GM19372 (cell line): ENCODE data around the gene MLX.
"Not testable (repeated sequence)": the region's sequence is repeated elsewhere in the genome, so short reads cannot be mapped to it uniquely, and the experiment has no call there.

Experiments
- ATAC-seq: cut with Tn5 transposase; IDR thresholded peaks from one replicate; pipeline ENCODE4 v1.9.1; 2021; ENCODE audit warnings: mild to moderate bottlenecking, low read depth, moderate library complexity; ENCODE audit not compliant: unreplicated experiment

The MLX gene

DNA sequence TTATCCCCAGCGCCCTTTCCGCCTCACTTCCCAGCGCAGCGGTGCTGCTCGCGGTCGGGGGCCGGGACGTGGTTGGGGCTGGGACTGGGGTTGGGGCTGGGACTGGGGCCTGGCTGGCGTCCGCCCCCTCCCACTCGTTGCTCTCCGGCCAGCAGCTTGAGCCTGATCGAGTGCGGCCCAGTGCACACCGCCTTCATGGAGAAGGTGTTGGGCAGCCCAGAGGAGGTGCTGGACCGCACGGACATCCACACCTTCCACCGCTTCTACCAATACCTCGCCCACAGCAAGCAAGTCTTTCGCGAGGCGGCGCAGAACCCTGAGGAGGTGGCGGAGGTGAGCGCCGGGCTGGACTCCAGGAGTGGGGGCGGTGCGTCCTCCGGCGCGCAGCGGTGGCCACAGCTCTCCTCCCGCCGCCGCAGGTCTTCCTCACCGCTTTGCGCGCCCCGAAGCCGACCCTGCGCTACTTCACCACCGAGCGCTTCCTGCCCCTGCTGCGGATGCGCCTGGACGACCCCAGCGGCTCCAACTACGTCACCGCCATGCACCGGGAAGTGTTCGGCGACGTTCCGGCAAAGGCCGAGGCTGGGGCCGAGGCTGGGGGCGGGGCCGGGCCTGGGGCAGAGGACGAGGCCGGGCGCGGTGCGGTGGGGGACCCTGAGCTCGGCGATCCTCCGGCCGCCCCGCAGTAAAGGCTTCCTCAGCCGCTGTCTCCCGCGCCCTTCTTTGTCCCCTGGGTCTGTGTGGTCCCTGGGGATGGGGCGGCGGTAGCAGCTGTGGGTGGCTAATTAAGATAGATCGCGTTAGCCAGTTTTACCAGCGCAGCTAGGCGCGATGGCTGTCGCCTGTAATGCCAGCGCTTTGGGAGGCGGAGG is 12.4 kb upstream of the MLX start:
- no peak for ATAC-seq

DNA sequence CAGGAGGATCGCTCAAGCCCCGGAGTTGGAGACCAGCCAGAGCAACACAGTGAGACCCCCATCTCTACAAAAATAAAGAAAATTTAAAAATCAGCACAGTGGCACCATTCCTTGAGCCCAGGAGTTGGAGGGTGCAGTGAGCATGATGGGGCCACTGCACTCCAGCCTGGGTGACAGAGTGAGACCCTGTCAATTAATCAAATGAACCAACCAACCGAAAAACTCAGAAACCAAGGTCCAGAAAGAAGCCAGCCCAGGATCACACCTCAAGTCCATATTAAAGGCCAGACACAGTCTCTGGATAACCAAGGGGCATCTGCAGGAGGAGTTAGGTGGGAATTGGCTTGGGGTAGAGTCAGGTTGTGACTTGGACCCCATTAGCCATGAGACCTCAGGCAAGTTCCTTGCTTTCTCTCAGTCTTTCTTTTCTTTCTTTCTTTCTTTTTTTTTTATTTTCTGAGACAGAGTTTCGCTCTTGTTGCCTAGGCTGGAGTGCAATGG is 11.7 kb upstream of the MLX start:
- no peak for ATAC-seq

DNA sequence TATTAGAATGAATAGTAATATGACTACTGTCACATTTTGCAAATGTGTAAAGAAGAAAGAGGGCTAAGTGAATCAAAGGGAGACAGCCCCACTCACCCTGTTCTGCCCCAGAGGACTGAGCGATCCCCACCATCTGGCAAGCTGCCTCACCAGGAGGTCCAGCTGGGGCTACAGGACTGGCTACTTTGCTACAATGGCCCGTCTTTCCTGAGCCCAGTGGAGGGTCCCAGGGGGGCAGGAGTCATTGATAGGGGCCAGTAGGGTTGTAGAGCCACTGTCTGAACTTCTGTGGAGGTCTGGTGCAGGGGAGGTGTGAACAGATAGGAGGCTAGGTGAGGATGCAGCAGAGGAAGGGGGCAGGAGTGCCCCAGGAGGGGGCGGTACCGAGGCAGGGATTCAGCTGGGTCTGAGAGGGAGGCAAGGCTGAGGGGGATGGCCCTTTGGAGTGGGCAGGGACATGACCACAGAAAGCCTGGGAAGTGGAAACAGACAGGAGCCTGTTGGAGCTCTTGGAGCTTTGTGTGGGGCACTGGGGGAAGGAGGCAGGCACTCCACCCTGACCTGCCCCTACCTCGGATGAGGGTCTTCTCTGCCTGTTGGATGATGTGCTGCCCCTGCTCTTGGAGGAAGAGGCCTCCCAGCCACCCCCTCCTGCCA is 10.8 kb upstream of the MLX start:
- ATAC-seq, result not testable (repeated sequence)

DNA sequence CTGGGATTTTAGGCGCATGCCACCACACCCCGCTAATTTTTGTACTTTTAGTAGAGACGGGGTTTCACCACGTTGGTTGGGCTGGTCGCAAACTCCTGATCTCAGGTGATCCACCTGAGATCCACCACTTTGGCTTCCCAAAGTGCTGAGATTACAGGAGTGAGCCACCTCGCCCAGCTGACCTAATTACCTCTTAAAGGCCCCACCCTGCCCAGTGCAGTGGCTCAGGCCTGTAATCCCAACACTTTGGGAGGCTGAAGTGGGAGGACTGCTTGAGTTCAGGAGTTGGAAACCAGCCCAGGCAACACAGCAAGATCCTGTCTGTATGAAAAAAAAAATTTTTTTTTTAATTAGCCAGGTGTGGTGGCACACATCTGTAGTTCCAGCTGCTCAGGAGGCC is 7.8 kb upstream of the MLX start:
- no peak for ATAC-seq

DNA sequence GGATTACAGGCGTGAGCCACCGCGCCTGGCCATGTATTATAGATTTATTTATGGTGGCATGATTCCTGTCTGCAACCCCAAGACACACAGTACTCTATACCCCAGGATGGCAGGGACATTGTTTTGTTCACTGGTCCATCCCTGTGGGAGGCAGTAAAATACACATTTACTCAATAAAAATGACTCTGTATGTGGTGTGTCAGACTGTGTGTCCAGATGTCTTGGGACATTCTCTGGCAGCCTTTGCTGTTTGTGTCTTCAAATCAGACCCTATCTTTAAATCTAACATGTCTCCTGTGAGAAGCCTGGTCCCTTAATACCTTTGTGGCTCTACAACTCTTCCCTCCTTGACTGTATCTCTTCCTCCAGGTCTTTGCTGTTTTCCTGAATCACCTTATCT is 6.7 kb upstream of the MLX start:
- no peak for ATAC-seq

DNA sequence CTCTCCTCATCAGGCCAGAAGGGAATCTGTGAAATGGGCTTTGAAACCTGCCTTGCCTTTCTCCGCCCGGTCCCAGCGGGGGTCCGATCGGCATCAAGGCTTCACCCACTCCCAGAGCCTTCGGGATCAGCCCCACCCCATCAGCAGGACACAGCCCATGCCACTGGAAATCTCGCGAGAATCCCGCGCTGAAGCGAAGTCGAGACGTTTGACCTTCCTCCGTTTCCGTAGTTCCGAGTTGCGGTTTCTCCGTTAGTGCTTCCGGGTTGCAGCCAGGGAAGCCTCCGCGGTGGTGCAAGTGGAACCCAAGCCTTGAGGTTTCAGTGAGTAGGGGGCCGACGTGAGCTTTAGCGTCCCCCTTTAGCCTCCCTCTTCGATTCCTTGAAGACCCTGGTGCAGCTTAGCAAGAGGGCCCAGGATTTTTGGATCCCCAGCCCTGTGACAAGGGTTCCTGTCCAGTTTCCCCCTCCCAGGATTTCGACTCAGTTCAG is 5.0 kb upstream of the MLX start, which contains the start of gene COASY:
Gene COASY, plus strand, starts transcription at position 252 of the 491 bp plus-strand sequence. CDS start 475 bp downstream, outside the sequence.
- ATAC-seq, result no peak

DNA sequence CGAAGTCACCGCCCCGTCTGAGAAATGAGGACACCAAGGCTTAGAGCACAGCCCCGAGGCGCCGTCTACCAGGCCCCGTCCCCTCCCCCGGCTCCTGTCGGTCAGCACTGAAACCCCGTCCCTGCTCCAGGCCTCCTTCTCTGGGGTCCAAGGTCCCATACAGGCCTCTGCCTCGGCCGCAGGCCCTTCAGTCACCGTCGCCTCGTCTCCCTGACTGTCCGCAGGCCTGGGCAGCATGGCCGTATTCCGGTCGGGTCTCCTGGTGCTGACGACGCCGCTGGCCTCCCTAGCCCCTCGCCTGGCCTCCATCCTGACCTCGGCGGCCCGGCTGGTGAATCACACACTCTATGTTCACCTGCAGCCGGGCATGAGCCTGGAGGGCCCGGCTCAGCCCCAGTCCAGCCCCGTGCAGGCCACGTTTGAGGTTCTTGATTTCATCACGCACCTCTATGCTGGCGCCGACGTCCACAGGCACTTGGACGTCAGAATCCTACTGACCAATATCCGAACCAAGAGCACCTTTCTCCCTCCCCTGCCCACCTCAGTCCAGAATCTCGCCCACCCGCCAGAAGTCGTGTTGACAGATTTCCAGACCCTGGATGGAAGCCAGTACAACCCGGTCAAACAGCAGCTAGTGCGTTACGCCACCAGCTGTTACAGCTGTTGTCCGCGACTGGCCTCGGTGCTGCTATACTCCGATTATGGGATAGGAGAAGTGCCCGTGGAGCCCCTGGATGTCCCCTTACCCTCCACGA is 4.3 kb upstream of the MLX start:
- no peak for ATAC-seq

DNA sequence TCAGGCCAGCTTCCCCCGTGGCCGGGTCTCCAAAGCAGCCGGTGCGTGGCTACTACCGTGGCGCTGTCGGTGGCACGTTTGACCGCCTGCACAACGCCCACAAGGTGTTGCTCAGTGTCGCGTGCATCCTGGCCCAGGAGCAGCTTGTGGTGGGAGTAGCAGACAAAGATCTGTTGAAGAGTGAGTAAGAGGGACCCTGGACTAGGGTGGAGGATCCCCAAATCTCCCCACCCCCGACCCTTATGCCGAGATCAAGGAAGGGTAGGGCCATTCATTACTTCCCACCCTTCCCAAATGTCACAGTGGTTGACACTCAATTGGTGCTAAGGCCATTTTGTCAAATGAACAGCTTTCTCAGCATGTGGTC is 3.8 kb upstream of the MLX start:
- ATAC-seq, result no peak

DNA sequence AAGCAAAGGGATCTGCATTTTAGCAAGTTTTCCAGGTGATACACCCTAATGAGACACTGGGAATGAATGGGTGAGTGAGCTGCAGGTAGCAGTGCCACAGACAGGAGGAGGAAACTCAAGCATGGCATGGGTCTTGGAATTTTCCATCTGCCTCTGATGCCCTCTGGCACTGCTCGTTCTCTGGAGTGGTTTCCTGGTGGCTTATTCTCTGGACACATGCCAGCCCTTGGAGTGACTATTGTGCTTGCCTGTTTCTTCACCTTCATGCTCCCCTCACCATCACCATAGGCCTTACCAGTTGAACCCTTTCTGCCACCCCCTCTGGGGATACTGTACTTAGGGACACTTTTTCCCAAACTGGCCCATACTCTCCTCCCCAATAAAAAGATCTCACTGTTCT is 3.4 kb upstream of the MLX start:
- no peak for ATAC-seq

DNA sequence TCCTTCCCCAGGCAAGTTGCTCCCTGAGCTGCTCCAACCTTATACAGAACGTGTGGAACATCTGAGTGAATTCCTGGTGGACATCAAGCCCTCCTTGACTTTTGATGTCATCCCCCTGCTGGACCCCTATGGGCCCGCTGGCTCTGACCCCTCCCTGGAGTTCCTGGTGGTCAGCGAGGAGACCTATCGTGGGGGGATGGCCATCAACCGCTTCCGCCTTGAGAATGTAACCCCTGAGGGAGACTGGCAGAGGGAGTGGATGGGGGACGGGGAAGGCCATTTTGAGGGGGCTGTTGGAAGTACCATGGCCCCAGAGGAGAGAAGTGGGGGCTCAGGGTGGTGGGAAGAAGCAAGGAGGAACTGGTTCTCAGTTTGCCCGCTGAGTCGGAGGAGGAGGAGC is 3.0 kb upstream of the MLX start:
- no peak for ATAC-seq

DNA sequence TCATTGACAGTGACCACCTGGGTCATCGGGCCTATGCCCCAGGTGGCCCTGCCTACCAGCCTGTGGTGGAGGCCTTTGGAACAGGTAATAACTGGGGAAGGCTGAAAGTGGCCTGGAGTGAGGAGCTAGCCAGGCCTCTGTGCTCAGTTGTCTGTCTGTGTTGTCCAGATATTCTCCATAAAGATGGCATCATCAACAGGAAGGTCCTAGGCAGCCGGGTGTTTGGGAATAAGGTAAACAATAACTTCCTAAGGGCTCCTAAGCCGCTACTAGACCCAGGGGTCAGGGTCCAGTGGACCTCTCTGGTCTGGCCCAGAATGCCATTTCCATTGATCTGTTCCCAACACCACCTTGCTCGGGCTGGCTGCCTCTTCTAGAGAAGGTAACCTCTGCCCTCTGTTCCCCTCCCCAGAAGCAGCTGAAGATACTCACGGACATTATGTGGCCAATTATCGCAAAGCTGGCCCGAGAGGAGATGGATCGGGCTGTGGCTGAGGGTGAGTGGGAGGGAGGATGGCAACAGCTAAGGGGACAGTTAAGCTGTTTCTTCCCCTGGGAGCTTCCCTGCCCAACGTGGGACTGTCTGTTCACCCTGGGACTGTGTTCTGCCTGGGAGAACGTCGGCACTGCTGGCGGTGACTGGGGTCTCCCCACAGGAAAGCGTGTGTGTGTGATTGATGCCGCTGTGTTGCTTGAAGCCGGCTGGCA is 1.9 kb upstream of the MLX start:
- ATAC-seq, result no peak

DNA sequence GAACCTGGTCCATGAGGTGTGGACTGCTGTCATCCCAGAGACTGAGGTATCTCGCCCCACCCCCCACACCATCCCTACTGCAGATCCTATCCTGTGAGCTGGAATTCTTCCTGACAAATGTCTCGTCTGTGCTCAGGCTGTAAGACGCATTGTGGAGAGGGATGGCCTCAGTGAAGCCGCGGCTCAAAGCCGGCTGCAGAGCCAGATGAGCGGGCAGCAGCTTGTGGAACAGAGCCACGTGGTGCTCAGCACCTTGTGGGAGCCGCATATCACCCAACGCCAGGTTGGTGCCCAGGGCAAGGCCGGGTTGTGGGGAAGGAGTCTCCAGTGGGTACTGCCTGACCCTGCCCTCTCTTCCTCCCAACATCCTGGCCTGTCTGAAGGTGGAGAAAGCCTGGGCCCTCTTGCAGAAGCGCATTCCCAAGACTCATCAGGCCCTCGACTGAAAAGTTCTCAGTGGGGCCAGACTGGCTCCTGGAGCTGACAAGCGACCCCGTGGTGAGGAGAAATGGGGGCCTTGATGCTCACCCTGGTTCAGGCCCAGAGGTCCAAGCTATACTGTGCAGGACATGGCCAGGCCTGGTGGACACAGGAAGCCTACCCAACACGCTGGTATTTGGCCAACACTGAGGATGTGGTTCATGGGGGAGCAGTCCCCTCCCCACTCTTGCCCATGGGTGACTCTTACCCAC is 1.2 kb upstream of the MLX start:
- no peak for ATAC-seq

DNA sequence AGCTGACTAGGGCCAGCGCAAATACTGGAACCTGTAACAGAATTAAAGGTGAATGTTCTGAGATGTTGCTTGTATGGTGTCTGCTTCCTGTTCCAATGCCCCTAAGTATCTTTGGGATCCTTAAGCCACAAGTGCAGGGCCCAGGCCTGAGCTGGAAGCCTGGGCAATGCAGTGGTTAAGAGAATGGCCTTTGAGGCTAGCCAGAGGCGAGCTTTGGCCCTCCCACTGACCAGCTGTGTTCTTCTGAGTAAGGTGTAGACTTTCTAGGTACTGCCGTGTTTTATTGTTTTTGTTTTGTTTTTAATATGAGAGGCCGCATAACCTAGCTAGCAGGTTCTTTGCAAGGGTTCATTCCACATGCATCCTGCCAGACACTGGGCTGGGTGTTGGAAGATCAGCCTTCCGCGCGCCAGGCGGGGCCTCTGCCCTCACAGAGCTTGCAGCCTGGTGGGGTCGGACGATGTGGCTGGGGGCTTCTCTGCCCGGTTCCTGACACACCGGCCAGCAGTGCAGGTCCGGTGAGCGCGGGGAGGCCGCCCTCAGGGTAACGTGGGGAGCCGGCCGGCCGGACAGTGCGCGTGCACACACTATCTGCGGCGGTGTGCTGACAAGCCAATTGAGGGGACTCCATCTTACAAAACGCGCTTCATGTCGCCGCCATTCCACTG is 551 bp upstream of the MLX start:
- no peak for ATAC-seq

DNA sequence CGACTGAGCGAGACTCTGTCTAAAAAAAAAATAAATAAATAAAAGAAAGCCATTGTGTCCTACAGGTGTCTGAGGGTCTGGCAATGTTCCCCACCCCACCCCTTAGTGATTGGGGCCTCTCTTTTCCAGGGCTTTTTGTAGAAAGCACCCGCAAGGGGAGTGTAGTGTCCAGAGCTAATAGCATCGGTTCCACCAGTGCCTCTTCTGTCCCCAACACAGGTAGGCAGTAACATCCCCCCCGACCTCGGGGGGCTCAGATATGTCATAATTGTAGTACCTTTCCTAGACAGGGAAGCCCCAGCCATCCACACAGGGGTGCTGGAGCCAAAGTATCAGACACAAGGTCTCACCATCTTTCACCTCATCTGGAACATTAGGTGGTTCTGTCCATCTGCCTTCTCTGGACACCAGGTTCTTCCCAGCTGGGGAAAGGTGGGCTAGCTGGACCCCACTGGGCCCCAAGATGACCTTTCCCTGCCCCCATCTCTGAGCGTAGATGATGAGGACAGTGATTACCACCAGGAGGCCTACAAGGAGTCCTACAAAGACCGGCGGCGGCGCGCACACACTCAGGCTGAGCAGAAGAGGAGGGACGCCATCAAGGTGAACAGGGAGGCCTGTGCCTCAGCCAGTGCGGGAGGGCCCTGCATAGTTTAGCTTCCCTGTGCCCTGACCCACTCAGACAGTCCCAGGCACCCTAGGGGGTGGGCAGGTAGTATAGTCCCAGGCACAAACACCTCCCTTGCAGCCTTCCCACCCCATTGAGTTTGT is 1.6 kb downstream of the MLX start:
- ATAC-seq, result no peak

DNA sequence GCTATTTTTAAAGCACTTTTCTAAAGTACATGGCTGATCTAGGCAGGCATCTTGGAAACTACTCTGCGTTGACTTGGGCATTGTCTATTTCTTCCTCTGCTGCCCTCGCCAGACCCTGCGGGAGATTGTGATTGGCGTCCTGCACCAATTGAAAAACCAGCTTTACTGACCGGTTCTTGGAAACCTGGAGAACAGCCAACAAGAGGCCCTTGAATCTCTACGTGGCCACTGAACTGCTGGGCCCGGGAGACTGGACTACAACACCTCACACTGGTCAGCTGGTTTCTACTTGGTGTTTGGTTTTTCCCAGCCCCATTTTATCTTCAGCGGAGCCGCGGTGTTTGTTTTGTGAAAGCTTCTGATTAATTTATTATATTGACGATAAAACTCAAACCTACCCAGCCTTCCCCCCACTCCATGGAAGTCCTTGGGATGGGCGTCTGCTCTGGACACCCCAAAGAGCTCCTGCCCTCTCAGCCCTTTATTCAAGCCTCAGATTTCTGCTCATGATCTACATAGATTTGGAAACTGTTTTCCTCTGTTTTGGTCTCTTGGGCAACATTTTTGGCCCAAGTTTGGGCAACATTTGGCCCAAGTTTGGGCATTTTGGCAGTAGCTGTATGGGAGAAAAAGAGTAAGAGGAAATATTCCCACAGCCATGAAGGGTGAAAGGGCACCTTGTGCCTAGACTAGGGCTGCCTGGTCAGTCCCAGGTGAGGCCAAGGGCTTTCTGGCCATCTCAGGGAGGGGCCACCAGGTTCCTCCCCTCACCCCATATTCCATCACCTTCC is 4.7 kb downstream of the MLX start:
- no peak for ATAC-seq

DNA sequence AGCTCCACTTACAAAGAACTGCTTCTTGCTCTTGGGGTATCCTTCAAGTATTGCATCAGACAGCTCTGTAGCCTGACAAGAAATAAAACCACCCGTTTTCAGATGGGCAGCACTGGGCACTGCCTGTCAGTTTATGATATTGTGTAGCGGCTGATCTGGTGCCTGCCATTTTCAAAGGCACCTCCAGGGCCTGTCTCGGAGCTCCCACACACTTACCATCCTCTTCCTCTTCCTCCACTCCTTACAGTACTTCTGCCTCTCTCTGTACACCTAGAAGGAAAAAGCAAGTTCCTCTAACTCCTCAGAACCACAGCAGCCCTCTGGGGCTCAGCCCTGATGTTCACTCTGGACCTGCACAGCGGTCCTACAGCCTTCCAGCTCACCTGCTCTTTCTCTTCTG is 6.2 kb downstream of the MLX start:
- no peak for ATAC-seq

DNA sequence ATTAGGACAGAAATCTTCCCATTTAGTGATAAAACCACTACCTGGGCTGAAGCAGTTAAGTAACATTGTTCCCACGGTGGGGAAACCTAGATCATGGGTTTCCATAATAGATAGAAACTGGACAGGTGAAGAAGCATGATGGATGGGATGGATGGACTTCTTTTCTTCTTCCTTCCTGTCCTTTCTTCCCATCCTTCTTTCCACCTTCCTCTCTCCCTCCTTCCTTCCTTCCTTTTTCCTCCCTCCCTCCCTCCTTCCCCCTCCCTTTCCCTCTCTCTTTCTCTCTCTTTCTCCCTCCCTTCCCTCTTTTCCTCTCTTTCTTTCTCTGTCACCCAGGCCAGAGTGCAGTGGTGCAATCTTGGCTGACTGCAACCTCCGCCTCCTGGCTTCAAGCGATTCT is 7.6 kb downstream of the MLX start:
- no peak for ATAC-seq

DNA sequence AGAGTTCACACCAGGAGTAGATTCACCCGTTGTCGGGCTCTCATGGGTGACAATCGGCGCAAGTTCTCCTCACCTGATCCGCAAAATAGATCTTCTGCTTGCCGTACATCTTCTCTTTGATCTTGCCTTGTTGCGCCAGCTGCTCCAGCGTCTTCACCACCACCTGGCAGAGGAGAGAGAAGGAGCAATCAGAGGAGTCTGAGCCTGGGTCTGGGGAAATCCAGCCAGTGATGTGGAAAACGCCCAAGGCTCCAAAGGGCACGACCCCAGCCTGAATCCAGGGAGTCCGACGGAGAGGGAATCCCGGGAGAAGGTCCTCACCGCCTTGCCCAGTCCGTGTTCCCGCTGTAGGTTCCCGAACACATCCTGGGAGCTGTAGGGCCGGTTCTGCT is 10.2 kb downstream of the MLX start:
- no peak for ATAC-seq
